ENCODE measurements around the gene FADS3.

The FADS3 gene

DNA sequence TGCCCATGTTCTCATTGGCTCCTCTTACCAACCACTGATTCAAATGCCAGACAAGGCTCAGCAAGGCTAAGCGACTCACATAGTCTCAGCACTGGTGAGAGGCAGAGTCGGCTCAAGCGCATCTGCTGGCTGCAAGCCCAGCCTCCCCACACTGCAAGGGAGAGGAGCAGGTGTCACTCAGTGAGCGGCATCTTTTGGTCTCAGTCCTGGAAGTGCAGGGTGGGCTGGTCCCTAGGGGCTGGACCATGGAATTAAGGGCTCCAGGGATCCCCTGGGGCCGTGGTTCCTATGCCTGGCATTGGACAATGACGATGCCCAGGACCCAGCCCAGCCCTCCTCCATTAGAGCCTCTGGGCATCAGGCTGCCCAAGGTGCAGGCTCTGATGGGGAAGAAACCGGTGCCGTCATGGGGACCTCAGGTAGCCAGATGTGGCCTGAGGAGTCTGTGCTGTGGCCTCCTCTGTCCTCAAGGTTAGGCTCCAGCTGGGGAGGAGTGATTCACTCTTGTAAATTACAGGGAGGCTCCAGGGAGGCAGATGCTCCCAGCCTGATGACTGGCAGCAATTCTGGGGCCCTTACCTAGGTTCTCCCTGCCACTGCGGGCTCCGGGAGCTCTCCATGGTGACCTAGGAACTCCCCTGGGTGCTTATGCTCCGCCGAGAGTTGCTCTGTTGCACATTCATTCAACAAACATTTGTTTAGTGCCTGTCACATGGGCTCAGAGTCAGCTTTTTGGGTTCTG lies 35.2 kb downstream of the FADS3 start:
- no peak for DNase-seq (ENCODE audit: low read depth)

DNA sequence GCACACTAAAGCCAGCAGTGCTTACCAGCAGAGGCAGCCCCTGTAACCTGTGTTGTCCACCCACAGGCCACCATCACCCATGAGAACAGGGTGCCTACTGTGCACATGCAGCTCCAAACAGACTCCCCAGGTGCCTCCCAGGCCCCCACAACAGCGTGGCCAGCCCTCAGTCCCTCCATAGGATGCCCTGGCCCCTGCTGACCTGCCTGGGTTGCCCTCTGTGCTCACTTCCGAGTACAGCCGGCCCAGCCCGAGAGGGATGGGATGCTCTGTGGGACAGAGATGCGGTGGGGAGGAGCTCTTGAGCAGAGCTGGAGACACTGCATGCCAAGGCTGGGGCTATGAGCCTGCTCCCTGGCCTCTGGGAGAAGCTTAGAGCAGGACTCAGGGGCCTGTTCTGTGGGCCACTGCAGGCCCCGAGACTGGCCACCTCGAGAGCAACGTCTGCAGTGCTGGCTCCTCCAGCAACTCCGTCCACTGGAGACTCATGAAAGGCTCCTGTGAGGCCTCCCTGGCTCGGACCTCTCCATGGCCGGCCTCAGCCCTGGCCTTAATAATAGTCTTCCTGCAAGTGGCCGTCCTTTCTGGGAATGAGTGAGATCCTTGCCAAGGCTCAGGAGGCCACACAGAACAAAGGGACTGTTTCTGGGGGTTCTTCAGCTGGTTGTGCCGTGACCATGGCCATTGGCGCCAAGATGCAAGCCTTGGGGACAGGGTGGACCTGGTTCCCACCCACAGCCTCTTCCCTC lies 36.2 kb downstream of the FADS3 start:
- no peak for DNase-seq (ENCODE audit: low read depth)

DNA sequence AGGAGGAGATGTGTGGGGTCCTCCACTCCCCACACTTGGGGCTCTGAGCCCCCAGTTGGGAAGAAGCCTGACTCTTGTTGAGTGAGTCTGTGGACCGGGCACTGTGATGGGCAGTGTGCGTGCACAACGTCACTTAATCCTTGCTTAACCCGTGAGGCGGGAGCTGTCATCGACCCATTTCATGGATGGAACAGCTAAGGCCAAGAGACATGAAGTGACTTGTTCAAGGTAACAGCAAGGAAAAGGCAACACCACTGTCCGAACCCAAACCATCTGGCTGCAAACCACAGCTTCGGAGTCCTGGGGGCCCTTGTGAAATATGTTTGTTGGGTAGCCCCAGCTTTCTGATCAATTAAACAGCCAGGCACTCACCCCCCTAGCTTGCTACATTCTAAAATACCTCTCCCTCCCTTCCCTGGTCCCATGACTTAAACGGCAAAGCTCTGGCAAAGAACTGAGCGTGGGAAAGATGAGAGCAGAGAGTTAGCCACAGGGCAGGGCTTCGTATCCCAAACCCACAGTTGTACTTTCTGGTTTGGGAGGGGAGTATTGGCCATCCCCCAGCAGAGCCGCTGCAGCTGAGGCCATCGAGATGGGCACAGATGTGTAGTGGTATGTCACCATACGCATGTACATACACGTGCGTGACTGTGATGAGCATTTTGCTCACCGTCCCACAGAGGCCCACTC lies 37.0 kb downstream of the FADS3 start:
- no peak for DNase-seq (ENCODE audit: low read depth)

DNA sequence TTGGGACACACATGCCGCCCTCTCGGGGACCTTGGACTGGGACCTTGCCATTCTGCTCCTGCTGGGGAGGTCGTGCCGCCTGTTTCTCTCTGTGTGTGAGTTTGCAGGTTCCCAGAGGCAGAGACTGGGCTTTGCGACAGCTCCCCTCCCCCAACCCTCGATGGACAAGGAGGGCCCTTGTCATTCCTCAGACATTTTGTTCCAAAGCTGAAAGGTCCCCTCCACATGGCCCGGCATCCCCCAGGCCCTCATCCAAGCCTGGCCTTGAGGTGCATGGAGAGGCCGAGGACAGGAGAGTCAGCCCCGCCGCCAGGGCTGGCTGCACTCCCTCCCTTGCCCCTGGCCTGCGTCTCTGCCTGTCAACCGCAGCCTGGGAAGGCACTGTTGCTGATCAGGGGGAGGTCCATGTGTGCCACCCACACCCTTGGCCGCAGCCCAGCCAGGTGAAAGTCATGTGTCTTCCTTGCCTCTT lies 37.6 kb downstream of the FADS3 start:
- no peak for DNase-seq (ENCODE audit: low read depth)

DNA sequence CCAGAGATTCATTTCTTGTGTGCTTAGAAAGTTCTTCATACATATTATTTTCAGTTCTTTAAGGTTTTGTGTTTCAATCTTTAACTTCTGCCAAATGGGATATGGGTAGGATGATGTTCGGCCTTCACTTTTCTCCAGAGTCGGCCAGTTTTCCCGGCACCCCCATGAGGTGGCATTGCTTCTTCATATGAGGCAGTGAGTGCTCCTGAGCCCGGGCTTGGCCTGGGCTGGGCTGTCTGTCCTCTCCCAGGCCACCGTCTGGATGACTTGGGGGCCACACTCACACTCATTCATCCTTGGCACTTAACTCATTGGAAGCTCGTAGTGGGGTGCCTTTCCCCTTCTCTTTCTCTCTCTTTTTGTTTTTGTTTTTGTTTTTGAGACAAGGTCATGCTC lies 39.4 kb downstream of the FADS3 start:
- no peak for DNase-seq (ENCODE audit: low read depth)

DNA sequence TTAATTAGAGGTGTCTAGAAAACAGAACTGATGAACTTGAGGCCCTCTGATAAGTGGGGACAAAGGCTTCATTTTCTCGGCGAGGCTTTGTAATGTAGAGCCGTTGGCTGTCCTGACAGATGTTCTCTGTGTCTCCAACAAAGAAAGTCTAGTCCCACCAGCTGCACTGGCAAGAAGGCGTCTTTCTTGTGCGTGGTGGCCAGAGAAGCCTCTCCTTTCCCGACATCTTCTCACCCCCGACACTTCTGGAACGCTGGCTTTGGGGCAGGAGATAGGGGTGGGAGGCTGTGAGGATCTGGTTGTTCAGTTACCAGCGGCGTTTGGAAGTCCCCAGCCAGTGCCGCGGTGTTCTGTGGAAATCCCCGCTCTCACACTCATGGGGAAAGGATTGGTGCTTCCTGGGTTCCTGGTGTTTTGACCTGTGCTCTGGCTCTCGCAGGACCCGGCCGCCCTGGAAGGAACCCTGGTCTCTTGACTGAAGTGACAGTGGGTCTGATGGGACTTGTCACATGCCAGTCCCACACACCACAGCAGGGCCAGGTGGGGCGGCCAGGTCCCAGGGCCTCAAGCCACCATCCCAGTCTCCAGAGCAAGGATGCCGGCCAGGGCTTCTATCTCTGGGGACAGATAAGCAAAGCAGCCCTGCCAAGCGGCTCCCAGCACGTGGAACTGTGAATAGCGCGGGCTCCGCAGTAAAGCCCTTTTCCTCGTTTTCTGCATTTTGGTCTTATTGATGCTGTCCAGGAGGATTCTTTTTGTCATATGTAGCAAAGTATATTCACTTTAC lies 40.0 kb downstream of the FADS3 start:
- DNase-seq (ENCODE audit: low read depth), result no peak

DNA sequence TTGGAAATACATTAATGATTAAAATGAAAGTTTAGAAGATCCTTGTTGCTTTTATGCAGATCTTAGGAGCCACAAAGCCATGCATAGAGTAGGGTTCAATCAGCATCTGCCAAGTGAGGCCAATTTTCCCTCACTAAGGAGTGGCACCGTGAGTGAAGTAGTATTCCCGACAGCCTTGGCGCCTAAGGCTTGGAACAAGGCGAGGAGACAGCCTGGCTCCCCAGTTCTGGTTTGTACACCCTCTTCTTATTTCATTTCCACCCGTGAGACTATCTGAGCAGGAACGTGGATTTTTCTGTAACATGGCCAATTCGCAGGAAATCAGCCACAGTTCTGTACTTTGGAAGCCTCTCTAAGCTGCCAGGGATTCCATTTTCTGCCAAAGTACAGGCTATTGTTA lies 40.7 kb downstream of the FADS3 start:
- no peak for DNase-seq (ENCODE audit: low read depth)

DNA sequence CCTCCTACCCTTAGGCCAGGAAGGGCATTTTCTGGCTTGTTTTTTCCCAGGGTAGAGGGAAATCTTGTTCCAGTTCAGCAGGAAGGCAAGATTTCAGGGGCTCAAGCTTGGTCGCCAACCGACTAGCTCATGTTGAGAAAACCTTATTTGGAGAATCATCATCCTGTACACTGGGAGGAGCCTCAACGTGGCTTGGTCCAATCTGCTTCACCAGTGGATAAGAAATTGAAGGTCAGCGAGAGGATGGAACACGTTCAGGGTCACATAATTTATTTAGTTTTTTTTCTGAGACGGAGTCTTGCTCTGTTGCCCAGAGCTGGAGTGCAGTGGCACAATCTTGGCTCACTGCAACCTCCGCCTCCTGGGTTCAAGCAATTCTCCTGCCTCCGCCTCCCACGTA lies 42.7 kb downstream of the FADS3 start:
- no peak for DNase-seq (ENCODE audit: low read depth)

DNA sequence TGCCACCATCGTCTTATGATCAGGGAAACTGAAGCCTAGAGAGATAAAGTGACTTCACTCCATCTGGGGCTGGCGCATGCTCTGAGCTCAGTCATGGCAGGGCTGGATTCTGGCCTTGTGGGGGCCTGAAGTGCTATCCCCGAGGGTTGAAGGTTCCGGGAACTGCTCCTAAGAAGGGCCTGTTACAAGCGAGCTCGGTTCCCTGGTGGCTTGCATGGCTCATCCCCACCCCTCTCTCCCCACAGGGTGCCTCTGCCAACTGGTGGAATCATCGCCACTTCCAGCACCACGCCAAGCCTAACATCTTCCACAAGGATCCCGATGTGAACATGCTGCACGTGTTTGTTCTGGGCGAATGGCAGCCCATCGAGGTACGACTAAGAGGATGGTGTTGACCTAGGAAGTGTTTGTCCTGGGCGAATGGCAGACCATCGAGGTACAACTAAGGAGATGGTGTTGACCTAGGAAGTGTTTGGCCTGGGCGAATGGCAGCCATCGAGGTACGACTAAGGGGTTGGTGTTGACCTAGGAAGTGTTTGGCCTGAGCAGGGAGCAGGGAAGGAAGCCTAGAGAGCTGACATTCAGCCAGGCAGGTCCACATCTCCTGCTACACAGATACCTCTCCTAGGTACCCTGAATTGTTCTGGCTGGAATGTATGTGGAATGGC lies 43.3 kb downstream of the FADS3 start:
- DNase-seq (ENCODE audit: low read depth), result no peak

DNA sequence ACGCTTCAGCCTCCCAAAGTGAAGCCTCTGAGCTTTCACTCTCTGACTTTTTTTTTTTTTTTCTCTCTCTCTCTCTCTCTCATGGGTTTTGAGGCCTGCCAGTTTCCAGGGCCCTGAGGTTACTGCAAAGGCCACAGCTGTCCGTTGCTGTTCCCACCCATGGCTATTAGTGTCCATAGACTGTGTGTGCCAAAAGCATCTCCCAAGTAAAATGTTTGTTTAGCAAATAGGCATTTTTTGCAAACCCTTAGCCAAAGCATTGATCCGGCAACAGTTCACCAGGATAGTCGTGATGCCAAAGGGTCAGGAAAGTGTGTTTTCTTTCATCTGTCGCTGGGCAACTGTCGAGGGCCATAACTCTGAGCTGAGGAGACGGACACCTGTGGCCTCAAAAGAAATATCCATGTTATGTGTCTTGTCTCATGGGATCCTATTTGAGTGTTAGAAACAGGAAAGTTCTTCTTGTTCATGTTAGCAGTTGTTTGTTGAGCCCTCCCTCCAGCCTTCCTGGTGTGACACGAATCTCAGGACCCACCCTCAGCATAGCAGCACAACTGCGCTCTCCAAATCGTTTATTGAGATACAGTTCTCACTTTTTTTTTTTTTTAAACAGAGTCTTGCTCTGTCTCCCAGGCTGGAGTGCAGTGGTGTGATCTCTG lies 44.9 kb downstream of the FADS3 start:
- no peak for DNase-seq (ENCODE audit: low read depth)

DNA sequence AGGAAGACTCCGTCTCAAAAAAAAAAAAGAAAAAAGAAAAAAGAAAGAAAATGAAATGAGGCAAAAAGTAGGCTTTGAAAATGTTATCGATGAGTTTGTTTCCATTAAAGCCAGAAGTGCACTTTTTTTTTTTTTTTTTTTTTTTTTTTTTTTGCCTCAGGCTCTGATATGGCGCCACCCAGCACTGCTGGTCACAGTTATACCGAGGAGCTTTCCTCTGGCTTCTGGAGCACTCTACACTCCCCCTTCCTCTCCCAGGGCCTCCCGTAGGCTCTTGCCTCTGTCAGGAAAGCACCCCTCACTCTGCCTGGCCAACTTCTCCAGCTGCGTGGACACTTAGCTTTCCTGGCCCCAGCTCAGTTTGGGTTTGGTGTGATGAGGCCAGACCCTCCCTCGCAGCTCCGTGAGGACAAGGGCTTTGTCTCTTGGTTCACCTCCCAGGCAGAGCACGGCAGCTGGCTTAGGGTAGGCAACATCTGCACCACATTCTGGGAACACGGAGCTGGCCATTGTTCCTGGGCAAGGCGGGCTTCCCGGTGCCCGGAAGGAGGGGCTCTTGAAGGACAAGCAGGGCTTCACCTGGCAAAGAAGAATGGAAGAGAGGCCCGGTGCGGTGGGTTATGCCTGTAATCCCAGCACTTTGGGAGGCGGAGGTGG lies 46.3 kb downstream of the FADS3 start:
- DNase-seq (ENCODE audit: low read depth), result no peak

DNA sequence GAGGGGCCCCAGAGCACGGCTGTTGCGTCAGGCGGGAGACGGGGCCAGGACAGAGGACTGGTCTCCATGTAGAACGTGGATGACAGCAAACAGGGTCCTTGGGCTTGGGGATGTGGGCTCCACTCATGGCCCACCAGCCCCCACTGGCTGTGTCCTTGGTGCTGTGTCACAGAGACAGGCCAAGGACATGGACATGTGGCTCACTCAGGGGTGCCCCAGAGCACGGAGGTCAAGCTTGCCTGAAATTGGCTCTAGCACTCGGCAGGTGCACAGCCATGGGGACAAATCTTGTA lies 48.9 kb downstream of the FADS3 start:
- no peak for DNase-seq (ENCODE audit: low read depth)

DNA sequence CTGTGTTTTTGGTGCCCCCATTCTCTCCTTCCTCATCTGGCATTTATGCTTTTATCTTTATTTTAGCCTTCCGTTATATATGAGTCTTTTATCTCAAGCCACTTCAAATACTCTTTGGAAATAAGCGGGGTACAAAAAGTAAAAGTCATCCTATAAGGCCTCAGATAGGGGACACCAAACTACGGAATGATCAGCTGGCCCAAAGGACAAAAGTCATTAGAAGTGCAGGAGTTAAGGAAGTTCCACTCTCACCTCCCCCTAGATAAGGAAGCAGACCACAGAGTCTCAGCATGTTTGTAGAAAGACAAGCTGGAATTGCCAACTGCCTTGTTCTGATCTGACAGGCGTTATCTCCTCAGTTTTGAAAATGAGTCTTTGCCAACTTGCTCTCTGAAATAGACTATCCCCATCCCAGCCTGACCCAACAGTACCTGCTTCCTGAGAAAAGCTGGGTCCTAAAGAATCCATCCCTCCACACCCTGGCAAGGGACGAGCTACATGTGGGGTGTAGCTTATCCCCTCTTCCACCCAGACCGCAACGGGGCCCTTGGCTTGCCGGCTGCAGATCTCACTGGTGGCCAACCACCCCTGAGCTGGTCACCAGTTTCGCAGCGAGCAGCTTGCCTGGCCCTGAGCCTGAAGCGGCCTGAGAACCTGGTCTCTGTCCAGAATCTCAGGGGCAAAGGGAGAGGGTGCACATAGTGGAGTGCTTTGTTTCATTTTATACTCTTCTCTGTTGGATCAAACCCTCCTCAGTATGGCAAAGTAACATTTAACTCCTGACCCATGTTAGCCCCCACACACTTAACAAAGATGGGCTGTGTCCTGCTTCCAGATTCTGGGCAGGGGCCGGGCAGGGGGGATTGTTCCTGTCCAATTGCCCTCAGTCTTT lies 49.5 kb downstream of the FADS3 start:
- DNase-seq (ENCODE audit: low read depth), result no peak

DNA sequence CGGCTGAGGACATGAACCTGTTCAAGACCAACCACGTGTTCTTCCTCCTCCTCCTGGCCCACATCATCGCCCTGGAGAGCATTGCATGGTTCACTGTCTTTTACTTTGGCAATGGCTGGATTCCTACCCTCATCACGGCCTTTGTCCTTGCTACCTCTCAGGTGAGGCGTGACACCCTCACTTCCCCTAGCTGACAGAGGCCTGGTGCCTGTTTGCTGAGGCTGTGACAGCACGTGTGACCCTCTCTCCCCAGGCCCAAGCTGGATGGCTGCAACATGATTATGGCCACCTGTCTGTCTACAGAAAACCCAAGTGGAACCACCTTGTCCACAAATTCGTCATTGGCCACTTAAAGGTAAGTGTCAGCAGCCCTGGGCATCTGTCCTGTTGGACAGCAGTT lies 51.0 kb downstream of the FADS3 start:
- no peak for DNase-seq (ENCODE audit: low read depth)

DNA sequence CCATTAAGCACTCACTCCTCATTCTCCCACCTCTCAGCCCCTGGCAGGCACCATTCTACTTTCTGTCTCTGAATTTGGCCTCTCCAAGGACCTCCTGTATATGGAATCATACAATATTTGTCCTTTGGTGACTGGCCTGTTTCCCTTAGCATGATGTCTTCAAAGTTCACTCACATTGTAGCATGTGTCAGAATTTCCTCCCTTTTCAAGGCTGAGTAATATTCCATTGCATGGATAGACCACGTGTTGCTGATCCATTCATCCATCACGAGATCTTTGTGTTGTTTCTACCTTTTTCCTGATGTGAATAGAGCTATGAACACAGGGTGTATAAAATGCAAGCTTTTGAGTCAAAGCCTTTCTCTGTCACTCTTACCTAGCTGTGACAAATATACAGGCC lies 51.6 kb downstream of the FADS3 start:
- no peak for DNase-seq (ENCODE audit: low read depth)

DNA sequence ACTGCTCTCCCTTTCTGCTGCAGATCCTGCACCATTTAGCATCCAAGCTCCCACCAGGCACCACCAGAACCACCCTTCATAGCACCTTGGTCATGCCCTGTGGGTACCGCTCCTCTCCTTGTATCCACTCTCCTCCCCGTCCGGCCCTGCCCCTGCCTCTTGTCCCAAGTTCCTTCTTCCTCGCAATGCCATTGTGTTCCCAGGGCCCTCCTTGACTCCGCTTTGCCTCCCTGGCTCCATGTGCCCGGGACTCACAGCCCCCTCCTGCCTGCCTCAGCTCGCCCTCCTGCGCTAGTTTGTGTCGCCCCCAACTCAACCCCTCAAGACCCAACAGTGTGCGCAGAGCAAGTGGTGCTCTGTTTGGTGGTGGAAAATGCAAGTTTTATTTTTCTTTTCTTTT lies 52.4 kb downstream of the FADS3 start:
- no peak for DNase-seq (ENCODE audit: low read depth)

DNA sequence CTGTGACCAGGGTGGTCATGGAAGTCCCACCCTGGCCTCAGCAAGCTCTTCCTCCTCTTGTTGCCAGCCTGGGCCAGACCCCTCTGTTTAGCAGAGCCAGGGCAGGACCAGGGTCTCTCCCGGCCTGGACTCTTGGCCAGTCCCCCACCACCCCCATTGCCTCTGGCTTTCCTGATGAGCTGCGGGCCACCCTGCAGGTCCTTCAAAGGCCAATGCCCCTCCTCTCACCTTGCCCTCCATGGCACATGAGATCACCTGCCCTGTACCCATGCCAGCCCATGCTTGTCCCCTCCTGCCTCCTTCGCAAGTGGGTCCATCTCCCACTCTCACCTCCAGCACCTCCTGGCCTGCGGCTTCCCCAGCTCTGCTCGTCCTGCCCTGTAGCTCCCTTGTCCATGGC lies 52.8 kb downstream of the FADS3 start:
- DNase-seq (ENCODE audit: low read depth), result no peak

DNA sequence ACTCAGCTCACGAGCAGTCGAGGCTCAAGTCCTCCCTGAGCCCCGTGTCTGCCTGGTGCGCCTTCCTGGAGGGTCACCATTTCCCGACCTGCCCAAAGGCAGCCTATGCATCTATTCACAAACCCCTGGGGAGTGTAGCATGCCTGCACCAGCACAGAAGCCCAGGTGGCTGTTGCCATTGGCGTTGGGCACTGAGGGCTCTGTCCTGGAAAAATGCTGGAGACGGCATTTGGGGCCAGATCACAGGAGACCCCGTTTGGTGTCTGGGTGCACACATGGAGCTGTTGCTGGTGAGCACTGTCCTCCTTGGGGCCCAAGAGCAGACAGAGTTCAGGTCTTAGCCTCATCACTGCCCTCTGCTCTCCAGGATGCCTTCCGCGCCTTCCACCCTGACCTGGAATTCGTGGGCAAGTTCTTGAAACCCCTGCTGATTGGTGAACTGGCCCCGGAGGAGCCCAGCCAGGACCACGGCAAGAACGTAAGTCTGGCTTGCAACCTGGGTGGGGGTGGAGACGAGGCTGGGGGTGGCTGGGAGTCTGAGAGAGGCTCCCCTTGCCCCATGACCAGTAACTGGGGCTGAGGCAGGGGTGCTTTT lies 53.8 kb downstream of the FADS3 start:
- DNase-seq (ENCODE audit: low read depth), result no peak

DNA sequence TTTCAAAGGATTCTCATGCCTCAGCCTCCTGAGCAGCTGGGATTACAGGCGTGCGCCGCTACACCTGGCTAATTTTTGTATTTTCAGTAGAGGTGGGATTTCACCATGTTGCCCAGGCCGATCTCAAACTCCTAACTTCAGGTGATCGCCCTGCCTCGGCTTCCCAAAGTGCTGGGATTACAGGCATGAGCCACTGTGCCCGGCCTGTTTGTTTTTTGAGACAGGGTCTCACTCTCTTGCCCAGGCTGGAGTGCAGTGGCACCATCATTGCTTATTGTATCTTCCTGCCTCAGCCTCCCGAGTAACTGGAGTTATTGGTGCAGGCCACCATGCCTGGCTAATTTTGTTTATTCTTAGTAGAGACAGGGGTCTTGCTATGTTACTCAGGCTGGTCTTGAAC lies 55.2 kb downstream of the FADS3 start:
- DNase-seq (ENCODE audit: low read depth), result no peak
